Testis (tissue), 2 donors: ENCODE data around the gene GABRR2.

Source experiments
- CTCF ChIP-seq, 3 experiments: fragments of 450-650 bp in 2 of 3; fragments of 200-600 bp in 1 of 3; sonication (generic) in 1 of 3; IDR thresholded peaks; one replicate each; pipeline ENCODE4 v1.5.1; 2016 to 2019; ENCODE audit warnings: antibody characterized with exemption in 3 of 3, mild to moderate bottlenecking in 2 of 3, moderate library complexity in 1 of 3
- POLR2A ChIP-seq: fragments of 450-650 bp; IDR thresholded peaks from one replicate; pipeline ENCODE4 v1.6.1; 2017; ENCODE audit warnings: antibody characterized with exemption, mild to moderate bottlenecking, moderate library complexity

GRCh38 chr6:89282749-89283148, 32.4 kb downstream of the GABRR2 start:
- TF ChIP-seq CTCF (IDR thresholded peaks at IDR 0.05) = no peak
- no peak for TF ChIP-seq POLR2A
